ENCODE results near the gene TEPSIN. TPM values are rescaled to one million over a fixed set of nuclear protein-coding genes. Genes with fewer than 3 reads are reported as not detected.

The TEPSIN gene
- polyA plus RNA-seq, 3 donors, result 23.2 to 30.7 (median 24.2) TPM

DNA sequence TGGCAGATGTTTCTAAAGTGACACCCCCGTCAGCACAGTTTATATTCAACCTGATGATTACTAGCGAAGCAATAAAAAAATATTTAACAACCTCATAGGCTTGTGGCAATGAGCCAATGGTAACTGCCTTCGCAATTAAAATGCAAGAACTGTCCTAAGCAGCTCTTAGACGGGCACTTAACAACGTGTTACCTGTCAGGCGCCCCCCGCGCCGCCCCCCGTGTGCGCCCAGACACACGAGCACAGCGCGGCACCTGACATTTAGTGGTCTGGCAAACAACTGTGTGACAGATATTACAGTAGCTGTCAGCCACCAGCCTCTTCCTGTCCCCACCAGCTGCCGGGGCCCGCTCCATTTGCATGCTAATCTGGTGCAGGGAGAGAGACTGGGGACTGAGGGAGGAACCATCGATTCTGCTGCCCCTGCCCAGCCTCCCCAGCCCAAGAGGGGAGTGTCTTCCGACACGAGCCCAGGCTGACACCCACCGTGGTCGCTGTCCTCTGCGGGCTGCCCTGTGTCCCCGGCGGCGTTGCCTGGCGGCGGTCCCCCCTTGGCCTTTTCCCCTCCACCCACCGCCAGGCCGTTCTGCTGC, 12.9 kb upstream of the TEPSIN start:
- no peak for DNase-seq

DNA sequence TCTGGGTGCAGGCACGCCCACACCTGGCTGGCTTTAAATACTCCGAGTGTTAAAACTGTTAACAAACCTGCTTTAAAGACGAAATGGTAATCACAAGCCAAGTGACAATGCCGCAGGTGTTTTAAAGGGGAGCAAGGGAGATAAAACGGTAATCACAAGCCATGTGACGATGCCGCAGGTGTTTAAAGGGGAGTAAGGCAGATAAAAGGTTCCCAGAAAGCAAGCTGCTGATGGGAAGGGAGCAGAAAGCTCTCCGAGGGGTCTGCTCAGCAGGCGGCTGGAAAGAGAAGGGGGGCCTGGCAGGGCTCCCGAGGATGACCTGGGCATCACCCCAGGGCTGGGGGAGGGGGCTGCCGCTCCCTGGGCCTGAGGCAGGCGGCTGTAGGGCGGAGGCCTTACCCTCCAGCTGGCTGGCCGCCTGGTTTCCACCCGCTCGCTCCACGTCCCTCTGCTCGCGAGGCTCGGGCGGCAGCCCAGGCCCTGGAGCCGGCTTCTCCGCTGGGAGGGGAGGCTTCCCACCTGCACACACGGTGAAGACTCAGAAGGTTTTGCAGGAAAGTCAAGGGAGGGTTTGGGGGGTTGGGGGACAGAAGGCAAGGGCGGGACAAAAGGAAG, 12.3 kb upstream of the TEPSIN start:
- DNase-seq, result no peak

DNA sequence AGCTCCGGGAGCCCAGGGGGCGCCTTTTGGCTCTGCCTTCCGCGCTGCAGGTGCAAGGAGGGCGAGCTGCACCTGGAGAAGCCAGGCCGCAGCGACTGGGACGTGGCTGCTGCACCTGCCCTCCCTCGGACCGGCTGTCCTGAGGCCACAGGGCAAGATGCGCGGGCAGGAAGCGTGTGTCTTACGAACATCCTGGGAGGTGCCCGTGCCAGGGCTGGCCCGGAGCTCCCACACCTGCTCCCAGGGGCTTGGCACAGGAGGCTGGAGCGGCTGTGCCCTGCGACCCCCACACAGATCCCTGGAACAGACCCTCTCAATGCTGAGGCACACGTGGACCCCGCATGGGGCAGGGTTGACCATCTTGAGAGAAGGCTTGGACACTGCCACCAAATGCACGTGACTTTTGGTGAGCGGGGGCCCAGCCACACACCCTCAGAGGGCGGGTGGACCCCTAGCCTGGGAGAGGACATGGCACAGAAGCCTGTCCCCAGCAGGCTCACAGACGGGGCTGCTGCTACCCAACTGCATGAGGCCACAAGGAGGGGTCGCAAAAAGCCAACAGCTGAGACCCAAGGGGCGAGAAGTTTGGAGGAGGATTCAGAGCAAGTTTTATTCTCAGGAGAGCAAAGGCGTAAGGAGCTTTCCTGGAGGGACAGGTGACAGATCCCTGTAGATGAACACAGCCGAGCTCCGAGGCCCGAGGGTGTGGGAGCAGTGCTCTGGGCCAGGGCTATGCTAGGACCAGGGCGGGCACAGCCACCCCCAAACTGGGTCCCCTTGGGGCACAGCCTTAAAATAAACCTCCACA, 11.6 kb upstream of the TEPSIN start:
- no peak for DNase-seq

DNA sequence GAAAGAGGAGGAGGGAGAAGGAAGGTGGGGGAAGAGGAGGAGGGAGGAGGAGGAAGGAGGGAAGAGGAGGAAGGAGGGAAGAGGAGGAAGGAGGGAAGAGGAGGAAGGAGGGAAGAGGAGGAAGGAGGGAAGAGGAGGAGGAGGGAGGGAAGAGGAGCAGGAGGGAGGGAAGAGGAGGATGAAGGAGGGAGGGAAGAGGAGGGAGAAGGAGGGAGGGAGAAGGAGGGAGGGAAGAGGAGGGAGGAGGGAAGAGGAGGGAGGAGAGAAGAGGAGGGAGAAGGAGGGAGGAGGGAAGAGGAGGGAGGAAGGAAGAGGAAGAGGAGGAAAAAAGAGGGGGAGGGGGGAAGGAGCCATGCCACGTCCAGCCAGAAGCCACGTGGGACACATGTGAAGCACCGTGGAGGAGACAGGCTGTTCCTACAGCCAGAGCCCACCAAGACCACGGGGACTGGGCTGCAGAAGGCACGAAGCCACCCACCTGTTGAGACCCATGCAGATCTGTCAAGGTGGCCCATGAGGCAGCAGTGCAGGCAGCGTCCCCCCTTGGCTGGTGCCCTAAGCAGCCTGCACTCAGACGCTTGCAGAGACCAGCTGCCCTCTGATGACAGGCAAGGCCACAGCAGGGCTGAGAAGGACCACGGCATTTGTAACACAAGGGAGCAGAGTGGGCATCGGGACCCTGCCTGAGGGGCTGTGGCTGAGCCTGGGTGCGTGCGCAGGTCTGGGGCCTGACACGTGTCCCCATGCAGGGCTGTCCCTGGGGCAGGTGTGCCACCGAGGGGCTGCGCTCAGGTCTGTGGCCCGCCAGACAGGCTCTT, 10.6 kb upstream of the TEPSIN start:
- DNase-seq, result no peak

DNA sequence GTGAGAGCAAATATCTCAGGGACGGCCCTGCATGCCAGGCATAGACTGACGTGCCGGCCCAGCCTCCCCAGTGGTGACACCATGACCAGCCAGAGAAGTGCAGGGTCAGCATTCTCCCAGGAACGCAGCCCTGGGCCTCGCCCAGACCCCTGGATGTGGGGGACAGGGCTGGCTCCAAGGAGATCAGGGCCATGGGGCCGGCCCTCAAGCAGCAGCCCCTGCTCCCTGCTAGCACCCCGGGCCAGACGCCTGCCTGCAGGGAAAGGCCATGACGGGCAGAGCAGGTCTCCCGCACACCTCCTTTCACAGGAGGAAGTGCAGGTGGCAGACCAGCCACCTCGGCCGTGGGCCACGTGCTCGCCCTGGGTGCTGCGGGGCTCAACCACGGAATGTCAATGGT, 9.8 kb upstream of the TEPSIN start:
- DNase-seq, result no peak

DNA sequence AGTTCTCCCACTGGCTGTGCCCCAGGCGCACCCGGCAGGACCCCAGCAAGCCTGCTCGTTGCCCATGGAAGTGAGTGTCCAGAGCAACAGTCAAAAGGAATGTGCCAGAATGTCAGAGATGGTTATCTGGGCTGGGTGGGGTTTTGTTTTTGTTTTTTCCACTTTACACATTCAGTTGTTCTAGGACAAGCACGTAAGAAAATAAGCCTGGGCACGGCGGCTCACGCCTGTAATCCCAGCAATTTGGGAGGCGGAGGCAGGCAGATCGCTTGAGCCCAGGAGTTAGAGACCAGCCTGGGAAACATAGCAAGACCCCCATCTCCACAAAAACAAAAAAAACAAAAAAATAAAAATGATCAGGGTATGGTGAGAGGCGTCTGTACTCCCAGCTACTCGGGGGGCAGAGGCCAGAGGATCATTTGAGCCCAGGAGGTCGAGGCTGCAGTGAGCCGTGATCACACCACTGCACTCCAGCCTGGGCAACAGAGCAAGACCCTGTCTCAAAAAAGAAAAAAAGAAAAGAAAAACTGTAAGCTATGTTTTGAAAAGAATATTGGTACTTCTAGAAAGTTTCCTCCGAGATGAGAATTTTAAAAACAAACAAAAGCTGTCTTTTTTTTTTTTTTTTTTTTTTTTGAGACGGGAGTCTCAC, 8.6 kb upstream of the TEPSIN start:
- no peak for DNase-seq

DNA sequence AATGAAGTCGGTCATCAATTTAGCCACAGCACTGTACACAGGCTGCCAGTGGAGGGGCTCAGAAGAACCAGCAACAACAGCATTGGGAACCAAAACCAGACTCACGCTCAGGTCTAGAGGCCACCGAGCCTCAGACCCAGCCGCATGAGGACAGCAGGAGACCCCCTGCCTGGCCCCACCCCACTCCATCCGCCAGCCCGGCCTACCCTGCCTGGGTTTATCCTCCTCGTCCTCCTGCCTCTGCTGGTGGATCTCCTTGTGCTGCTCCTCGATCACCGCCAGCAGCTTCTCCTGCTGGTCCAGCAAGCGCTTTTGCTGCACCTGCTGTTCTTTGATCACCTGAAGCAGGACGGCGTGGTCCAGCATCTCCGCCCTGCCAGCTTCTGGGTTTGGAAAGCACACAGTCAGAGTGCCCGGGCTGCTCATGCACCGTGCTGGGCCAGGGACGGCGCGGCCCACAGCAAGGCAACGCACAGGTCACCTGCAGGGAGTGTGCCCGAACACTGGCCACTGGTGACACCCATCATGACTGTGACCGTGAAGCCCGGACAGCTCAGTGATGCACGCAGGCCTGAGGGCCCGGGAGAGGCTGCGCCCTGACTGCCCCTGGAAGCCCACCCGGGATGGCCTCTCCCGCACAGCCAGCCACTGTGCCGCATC, 8.0 kb upstream of the TEPSIN start:
- no peak for DNase-seq

DNA sequence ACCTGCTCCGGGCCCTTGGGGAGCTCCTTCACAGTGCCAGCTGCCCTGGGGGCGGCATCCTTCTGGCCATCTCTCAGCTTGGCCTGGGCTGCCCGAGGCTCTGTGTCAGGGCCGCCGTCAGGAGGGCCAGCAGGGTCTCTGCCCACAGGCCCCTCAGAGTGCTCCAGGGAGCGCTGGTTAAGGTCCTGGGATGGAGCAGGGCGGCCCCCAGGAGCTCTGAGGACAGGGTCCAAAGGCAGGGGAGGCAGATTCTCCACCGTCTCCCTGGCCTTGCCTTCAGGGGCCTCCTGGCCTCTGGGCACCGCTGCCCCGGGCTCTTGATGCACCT, 7.5 kb upstream of the TEPSIN start:
- DNase-seq, result no peak

DNA sequence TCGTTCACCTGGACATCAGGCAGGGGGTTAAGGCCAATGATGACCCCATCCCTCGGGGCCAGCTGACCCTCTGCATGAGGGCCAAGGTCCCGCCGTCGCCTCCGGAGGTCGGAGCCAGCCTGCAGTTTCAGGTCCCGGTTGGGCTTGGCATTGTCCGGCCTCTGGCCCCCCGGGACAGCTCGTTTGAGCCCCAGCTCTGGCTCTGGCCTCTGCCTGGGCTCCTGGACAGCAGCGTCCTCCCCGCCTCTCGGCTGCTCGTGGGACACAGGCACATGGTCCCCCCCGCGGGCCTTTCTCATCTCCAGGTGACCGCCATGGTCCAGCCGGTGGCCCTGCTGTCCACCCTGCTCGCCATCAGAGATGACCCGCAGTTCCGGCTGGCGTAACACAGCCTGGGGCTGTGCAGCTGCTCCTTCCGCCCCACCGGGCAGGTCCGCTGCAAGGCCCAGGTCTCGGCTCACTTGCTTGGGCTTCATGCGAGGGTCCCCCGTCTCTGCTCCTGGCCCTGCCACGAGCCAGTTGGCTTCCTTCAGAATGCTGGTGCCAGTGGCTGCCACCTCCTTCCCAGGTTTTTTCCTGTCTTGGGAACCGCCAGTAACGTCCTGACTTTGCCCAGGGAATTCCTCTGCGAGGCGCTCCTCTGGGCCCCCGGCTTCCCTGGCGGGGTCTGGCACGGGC, 6.9 kb upstream of the TEPSIN start:
- no peak for DNase-seq

DNA sequence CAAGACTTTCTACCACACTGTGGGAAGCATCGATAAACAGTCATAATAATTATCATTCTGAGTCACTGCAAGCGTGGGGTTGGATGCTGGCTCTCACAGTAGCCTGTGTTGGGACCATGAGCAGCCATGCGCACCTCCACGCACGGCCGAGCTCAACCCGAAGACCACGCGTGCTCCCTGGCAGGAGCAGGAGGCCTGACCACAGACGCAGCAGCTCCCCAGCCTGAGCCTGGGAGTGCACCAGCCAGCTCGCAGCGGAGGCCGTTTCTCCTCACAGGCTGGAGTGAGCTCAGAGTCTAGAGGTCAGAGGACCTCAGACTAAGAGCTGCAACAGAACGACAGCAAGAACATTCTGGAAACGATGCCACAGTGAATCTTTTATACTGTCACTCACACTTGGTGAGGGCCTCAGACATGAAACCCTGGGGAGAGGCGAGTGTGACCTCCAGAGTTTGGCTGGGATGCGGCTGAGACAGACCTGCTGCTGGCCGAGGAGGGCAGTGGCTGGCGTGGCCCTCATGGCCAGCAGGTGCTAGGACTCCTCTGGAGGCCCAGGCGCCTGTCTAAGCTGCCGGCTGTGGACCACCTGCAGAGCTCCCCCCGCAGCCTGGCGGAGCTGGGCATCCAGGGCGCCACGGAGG, 6.3 kb upstream of the TEPSIN start:
- no peak for DNase-seq

DNA sequence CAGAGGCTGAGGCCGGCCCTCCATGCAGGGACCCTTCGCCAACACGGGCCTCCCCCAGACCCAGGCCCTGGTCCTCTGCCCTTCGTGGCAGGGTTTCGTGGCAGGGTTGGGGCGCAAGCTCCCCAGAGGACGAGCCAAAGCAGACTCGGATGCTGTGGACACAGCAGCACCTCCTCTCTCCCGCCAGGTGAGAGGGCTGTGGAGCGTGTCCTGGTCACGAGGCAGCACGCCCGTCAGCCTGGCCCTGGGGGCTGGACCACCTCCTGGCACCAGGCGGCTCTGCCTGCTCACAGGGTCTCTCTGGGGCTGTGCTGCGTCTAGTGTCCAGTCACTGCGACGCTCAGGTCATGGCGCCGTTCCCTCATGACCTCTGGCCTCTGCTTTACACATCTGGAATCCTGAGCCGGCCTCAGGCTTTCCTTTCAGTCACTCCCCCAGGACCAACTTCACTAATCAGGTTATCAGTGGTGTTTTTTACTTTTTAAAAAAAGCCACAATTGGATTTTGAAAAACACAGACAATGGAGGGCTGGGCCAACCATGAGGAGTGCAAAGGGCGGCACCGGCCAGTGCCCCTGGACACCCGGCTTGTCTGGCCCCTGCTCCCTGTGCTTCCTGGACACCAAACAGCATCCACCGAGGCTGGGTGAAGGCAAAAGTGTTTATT, 5.6 kb upstream of the TEPSIN start:
- no peak for DNase-seq

DNA sequence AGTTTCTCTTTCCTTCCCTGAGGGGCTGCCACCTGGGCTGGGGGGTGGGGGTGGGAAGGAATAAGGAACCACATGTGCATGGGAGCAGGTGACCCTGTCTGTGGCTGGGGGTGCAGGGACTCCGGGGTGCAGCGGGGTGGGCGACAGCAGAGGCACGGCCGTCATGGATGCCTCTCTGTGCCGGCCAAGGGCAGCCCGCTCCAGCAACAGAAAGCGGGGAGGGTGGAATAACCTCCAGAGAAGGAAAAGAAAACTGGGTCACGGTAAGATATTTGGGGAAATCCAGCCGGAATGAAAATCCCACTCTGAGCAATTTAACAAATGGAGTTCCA, 4.4 kb upstream of the TEPSIN start:
- DNase-seq, result no peak

DNA sequence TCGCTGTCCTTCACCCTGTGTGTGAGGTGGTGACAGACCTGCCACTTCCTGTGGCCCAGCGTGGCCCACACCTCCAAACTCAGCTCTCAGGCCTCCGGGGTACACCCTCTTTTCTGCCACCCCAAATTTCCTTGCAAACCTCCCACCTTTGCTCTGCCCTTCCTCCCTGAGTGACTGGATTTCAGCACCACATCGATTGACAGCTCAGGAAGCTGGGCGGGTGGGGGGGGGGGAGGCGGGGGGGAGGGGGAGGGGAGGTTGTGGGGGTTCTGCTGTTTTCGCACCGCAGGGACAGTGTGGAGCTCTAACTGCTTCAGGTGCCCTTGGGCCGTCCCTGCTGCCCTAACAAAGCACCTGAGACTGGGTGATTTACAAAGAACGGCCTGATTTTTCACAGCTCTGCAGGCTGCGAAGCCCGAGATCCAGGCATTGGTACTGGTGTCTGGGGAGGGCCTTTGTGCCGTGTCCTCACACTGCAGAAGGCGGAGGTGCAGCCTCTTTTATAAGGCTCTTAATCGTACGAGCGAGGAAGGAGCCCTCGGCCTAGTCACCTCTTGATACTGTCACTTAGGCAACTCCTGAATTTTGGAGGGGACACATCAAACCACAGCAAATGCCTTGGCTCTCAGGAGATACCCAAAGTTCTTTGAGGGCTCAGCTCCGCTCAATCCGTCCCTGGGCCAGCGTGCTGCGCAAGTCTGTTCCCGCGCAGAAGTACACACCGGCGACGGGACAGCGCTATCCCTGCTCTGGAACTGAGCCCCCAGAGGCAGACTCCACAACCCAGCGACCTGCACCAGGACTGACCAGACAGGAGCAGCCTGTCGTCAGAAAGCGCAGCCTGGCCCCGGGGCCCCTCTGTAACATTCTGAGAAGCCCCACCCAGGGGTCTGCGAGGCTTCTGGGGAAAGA, 3.8 kb upstream of the TEPSIN start:
- DNase-seq, result no peak

DNA sequence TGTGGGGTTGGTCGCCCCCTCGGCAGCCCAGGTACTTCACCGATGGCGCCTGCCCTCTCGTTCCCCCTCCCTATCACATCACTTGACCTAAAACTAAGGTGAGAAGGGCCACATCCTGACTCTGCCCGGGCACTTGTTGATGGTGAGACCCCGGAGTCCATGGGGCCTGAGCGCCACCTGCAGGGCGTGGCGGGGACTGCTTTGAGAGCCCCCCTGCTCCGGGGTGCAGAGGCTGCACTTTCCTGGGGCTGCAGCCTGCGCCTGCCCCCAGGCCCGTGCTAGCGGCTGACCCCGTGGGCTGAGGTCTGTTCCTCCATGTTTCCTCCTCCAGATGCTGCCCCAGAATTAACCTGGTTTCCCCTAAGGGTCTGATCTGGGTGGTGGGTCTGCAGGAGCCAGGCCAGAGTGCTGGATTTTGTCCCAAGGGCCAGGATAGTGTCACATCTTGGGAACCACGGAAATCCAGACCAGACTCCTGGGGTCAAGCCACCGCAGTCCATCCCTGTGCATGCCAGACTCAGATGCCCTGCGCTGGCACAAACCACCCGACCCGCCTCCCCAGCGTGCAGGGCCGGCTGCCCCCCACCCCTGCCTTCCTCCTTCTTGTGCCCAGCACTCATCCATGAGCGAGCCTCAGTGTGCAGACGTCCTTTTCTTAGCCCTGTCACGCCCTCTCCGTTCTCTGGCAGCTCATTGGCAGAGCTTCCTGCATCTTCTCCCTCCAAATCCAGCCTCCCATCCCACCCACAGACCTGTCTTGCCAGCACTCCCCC, 3.0 kb upstream of the TEPSIN start:
- DNase-seq, result no peak

DNA sequence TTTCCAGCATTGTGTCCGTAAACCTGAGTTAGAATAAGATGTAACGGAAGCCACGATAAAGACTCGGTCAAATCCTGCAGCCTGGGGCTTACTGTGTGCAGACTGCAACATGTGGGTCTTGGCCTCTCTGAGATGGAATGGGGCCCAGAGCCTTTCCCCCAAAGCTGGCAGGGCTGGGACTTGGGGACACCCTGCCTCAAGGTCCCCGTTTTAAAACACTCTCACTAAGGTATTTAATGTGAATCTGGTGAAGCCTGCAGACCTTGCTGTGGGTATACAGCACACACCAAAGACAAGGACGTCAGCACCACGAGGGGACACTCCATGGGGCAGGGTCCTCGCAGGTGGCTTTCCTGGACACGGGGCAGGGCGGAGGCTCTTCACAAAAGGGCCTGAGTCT, 2.3 kb upstream of the TEPSIN start:
- DNase-seq, result no peak

DNA sequence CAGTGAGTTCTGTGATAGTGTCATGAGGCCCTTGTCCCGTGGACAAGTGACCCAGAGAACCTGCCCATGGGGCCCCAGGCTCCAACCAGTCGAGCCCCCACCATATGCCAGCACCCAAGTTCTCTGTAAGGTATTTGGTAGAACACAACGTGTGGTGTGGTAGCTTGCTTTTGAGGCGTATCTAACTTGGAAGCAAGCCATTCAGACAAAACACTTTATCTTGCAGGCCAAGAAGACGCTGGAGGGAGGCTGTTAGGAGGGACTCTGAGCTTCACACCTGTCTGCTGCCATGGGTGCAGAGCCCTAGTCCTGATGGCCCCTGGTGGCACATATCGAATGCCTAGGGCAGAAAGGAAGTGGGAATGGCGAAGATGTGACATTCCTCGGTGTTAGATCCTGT, 1.9 kb upstream of the TEPSIN start:
- DNase-seq, result no peak

DNA sequence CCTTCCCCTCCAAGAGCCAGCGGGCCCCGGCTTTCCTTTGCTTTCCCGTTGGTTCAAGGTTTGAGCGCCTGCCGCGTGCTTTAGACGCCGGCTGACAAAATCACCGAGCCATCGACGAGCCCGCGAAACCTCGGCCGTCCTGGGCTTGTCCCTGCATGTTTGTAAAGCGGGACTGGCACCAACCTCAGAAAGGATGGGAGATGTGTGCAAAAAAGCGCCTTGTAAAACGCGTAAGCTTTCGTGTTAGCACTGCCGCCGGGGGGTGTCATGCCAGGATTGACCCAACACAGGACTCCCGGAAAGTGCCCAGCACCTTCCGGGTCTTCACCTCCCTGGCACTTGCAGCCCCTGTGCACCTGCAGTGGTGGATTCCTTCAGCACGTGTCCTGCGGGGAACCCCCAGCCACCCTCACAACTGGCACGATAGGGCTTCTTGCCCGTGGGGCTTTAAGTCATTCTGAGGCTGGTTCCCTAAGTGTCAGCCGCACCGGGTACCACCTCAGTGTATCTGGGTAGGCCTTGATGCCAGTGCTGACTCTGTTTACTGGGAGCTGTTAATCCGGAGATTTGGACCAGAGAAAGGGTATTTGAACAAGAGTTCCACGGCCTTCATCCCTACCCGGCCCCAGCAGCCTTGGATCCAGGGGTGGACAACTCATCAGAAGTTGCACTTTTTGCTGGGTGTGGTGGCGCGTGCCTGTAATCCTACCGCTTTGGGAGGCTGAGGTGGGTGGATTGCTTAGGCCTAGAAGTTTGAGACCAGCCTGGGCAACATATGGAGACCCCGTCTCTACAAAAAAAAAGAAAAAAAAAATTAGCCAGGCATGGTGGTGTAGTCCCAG, 1.1 kb upstream of the TEPSIN start:
- DNase-seq, result no peak

All from renal pelvis (tissue), 4 donors.